WTC11 (cell line): ENCODE data around the gene MGMT. TPM values are rescaled to one million over a fixed set of nuclear protein-coding genes. Genes with fewer than 3 reads are reported as not detected.

Experiments
- ATAC-seq: fragments of 200-7000 bp; cut with Tn5 transposase; 2 replicates; pipeline ENCODE4 v1.10.0; 2021; ENCODE audit warnings: mild to moderate bottlenecking, moderate library complexity
- CTCF ChIA-PET: fragments of 300-600 bp; sonication (Branson Sonifier 250); formaldehyde crosslinking; loops from one replicate; lab custom pipeline; 2021; ENCODE audit warnings: antibody characterized with exemption; lab: Charles Lee
- POLR2A ChIA-PET: fragments of 350-600 bp; sonication (Branson Sonifier 250); formaldehyde crosslinking; loops from one replicate; lab custom pipeline; 2021; ENCODE audit warnings: antibody characterized with exemption; lab: Charles Lee
- DNase-seq: peaks from one replicate; pipeline ENCODE4 v3.0.0; 2021; ENCODE audit warnings: low spot score
- H3K27ac Mint-ChIP-seq: 2 replicates; pipeline ENCODE4 v1.8.0; 2021; ENCODE audit warnings: mixed read lengths
- H3K27me3 Mint-ChIP-seq: 2 replicates; pipeline ENCODE4 v1.8.0; 2021; ENCODE audit warnings: low read depth, mild to moderate bottlenecking, moderate library complexity, mixed read lengths
- H3K36me3 Mint-ChIP-seq: 2 replicates; pipeline ENCODE4 v1.8.0; 2021; ENCODE audit warnings: mixed read lengths
- H3K4me1 Mint-ChIP-seq: 2 replicates; pipeline ENCODE4 v1.8.0; 2022; ENCODE audit warnings: mixed read lengths
- H3K4me3 Mint-ChIP-seq: 2 replicates; pipeline ENCODE4 v1.8.0; 2021; ENCODE audit warnings: mild to moderate bottlenecking, moderate library complexity, mixed read lengths
- H3K9me3 Mint-ChIP-seq: 2 replicates; pipeline ENCODE4 v1.8.0; 2021; ENCODE audit warnings: mixed read lengths
- ELF4 ChIP-seq: sonication (generic); formaldehyde crosslinking; IDR thresholded peaks from 2 replicates; pipeline ENCODE4 v1.8.1; 2022; ENCODE audit warnings: low read depth, mild to moderate bottlenecking, moderate library complexity, missing genetic modification reagents
- GTF2I ChIP-seq: fragments of 250-450 bp; sonication (Bioruptor Pico); conservative IDR thresholded peaks from 2 replicates; pipeline ENCODE4 v1.4.0; 2021; ENCODE audit warnings: mild to moderate bottlenecking
- KAT7 ChIP-seq: sonication (generic); formaldehyde crosslinking; IDR thresholded peaks from 2 replicates; pipeline ENCODE4 v1.8.1; 2023; ENCODE audit warnings: missing genetic modification reagents, mild to moderate bottlenecking, borderline replicate concordance
- TCF7 ChIP-seq: sonication (generic); formaldehyde crosslinking; IDR thresholded peaks from 2 replicates; pipeline ENCODE4 v1.8.0; 2022; ENCODE audit warnings: mild to moderate bottlenecking, low read depth, missing genetic modification reagents, moderate library complexity
- total RNA-seq: library from RNA; stranded (reverse); gene quantifications from 3 replicates; pipeline ENCODE4 v1.2.3, GENCODE V29; 2021
- TF ChIP-seq, protein P1 (sequence below): fragments of 250-450 bp; sonication (Bioruptor Pico); conservative IDR thresholded peaks from 2 replicates; pipeline ENCODE4 v1.9.0; 2021; ENCODE audit warnings: mild to moderate bottlenecking
- TF ChIP-seq, protein P2 (sequence below): fragments of 200-600 bp; IDR thresholded peaks from 2 replicates; pipeline ENCODE4 v1.8.0; 2022; ENCODE audit warnings: antibody characterized with exemption
- TF ChIP-seq, protein P3 (sequence below): sonication (generic); formaldehyde crosslinking; IDR thresholded peaks from 2 replicates; pipeline ENCODE4 v1.8.1; 2023; ENCODE audit warnings: mild to moderate bottlenecking, missing genetic modification reagents, moderate library complexity
- TF ChIP-seq, protein P4 (sequence below): fragments of 250-450 bp; sonication (Bioruptor Pico); IDR thresholded peaks from 2 replicates; pipeline ENCODE4 v1.8.0; 2021; ENCODE audit warnings: mild to moderate bottlenecking
- TF ChIP-seq, protein P5 (sequence below): sonication (generic); formaldehyde crosslinking; IDR thresholded peaks from 2 replicates; pipeline ENCODE4 v1.8.1; 2022; ENCODE audit warnings: mild to moderate bottlenecking, missing genetic modification reagents, moderate library complexity, borderline replicate concordance

Gene MGMT
- total RNA-seq, 1 experiment from 2014 or later: 11.8 TPM

DNA sequence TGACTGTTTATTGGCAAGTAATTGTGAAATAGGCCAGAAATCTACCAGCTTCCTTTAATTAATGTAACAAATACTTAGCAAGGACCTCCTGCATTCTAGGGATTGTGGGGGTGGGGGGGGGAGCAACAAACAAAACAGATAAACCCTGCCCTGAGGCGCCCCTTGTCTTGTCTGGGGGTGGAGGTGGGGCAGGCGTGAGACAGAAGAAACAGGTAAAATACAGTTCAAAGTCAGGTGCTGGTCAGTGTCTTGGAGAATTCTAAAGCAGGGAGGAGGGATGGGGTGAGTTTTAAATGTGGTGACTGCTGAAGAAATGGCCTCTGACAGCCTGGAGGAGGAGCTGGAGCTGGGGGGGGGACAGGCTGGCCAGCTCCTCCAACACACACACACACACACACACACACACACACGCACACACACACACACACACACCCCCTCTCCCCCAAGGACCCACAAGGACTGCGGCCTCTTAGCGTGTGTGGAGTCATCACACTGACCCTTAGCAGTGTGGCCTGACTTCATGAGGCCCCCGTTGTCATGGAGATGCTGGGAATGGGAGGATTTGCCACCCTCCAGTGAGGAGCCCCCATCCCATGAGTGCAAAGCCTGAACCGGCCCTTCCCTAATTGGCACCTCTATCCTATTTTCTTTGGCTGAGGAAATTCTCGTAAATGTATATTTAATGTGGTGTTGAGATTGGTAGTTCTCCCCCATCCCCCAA lies 190.4 kb downstream of the MGMT start:
- ChIA-PET POLR2A (no interaction called here), CTCF (interaction anchor here (0.6 to 1.5 kb wide), 10 partner anchors 26 to 397 kb away, joined by 3 to 9 read pairs (median 4); no protein-coding TSS in a partner anchor)
- Mint-ChIP-seq H3K36me3 (no peaks in the 10 kb centered on the region), H3K4me3 (no peak overlapping the region), H3K27me3 (no peaks in the 10 kb centered on the region), H3K9me3 (no peaks in the 10 kb centered on the region), H3K4me1 (peaks cover 43% of the 10 kb centered on the region), H3K27ac (no peak overlapping the region)
- DNase-seq (no peak), ATAC-seq (no peak)
- no peak for TF ChIP-seq GTF2I (CRISPR knock-in tag)
- TF ChIP-seq, protein P1, sequence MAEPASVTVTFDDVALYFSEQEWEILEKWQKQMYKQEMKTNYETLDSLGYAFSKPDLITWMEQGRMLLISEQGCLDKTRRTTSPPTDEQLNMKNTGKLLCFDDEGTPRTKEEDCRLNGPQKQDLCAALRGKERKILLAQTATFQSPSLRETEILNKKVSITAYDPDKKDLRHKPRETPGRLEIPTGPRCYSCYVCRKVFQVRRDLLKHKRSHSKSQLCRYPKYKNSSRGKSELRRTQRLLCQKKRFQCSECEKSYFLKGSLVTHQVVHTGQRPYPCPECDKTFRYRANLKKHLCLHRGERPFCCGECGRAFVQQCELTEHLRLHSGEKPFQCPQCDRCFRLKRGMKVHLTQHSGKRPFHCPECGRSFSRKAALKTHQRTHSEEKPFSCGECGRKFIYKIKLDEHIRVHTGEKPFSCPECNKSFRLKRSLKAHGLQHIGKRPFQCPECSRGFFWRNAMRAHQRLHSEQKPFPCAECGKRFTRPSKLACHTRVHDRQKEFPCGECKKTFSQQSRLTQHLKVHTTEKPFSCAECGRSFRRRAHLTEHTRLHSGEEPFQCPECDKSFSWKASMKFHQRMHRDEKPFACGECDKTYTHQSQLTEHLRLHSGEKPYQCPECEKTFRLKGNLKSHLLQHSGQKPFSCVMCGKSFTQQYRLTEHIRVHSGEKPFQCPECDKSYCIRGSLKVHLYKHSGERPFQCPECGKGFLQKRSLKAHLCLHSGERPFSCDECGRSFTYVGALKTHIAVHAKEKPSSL (CRISPR knock-in tag): no peak
- TF ChIP-seq, protein P2, sequence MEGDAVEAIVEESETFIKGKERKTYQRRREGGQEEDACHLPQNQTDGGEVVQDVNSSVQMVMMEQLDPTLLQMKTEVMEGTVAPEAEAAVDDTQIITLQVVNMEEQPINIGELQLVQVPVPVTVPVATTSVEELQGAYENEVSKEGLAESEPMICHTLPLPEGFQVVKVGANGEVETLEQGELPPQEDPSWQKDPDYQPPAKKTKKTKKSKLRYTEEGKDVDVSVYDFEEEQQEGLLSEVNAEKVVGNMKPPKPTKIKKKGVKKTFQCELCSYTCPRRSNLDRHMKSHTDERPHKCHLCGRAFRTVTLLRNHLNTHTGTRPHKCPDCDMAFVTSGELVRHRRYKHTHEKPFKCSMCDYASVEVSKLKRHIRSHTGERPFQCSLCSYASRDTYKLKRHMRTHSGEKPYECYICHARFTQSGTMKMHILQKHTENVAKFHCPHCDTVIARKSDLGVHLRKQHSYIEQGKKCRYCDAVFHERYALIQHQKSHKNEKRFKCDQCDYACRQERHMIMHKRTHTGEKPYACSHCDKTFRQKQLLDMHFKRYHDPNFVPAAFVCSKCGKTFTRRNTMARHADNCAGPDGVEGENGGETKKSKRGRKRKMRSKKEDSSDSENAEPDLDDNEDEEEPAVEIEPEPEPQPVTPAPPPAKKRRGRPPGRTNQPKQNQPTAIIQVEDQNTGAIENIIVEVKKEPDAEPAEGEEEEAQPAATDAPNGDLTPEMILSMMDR: no peak
- TF ChIP-seq, protein P3, sequence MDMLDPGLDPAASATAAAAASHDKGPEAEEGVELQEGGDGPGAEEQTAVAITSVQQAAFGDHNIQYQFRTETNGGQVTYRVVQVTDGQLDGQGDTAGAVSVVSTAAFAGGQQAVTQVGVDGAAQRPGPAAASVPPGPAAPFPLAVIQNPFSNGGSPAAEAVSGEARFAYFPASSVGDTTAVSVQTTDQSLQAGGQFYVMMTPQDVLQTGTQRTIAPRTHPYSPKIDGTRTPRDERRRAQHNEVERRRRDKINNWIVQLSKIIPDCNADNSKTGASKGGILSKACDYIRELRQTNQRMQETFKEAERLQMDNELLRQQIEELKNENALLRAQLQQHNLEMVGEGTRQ (CRISPR knock-in tag): no peak

DNA sequence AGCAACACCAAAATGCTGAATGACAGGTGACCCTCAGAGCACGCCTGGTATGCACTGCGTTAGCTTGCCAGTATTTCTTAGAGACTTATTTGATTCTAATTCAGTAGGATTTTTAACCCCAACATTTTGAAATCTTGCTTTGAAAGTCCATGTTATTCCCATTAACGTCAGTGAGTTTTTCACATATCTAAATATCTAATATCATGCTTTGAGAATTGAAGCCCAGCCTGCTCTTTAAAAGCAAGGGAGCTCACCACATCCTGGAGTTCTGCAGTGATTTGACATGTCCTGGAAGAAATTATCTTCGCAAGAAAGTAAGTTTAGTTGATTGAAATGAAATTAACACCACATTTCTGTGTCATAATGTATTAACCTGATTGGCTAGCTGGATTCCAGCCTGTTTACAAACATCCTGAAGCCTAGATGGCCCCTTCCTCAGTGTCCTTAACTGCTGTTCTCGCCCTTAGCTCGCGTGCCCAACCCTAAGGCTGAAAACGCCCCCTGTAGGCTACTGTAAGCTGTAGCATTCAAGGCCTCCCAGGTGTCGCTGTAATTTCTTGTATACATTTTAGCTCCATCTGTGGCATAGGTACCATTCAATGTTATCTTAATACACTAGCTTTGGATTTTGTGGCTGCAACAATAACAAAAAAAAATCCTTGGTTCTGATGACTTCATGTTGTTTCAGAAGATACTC lies 191.5 kb downstream of the MGMT start:
- Mint-ChIP-seq H3K9me3 (no peaks in the 10 kb centered on the region), H3K27me3 (no peaks in the 10 kb centered on the region), H3K36me3 (no peaks in the 10 kb centered on the region), H3K27ac (no peak overlapping the region), H3K4me1 (peaks cover 45% of the 10 kb centered on the region), H3K4me3 (no peak overlapping the region)
- ChIA-PET POLR2A (no interaction called here), CTCF (interaction anchor here (0.6 to 2.4 kb wide), 54 partner anchors 8 to 636 kb away, joined by 3 to 14 read pairs (median 4); partner anchors contain the start of gene MGMT)
- ATAC-seq (peak; percentile 83), DNase-seq (peak; percentile 49)
- TF ChIP-seq TCF7 (CRISPR knock-in tag) (no peak), KAT7 (CRISPR knock-in tag) (no peak), ELF4 (no peak)
- TF ChIP-seq, protein P4, sequence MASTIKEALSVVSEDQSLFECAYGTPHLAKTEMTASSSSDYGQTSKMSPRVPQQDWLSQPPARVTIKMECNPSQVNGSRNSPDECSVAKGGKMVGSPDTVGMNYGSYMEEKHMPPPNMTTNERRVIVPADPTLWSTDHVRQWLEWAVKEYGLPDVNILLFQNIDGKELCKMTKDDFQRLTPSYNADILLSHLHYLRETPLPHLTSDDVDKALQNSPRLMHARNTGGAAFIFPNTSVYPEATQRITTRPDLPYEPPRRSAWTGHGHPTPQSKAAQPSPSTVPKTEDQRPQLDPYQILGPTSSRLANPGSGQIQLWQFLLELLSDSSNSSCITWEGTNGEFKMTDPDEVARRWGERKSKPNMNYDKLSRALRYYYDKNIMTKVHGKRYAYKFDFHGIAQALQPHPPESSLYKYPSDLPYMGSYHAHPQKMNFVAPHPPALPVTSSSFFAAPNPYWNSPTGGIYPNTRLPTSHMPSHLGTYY (CRISPR knock-in tag): no peak
- TF ChIP-seq, protein P5, sequence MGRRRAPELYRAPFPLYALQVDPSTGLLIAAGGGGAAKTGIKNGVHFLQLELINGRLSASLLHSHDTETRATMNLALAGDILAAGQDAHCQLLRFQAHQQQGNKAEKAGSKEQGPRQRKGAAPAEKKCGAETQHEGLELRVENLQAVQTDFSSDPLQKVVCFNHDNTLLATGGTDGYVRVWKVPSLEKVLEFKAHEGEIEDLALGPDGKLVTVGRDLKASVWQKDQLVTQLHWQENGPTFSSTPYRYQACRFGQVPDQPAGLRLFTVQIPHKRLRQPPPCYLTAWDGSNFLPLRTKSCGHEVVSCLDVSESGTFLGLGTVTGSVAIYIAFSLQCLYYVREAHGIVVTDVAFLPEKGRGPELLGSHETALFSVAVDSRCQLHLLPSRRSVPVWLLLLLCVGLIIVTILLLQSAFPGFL: no peak
- TF ChIP-seq, protein P2: peak; percentile 71
